ENCODE data around the gene SIGLEC7.

DNA sequence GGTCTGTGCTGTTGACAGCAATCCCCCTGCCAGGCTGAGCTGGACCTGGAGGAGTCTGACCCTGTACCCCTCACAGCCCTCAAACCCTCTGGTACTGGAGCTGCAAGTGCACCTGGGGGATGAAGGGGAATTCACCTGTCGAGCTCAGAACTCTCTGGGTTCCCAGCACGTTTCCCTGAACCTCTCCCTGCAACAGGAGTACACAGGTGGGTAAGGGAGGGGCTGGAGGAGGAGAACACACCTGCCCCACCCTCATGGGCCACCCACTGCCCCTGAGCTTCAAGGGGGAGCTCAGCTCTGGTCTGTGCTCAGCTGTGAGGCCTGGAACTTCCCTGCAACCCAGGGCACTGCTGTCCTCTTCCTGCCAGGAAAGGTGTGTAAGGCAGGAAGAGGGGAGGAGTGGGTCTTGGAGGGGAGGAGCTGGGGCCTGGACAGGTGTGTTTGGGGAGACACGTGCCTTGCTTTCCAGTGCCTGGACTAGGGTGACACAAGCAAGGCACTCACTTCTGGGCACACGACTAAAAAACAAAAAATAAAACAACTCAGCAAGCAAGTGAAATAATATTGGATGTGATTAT is 3.9 kb downstream of the SIGLEC7 start:
- TF ChIP-seq ZFP3 (CRISPR knock-in tag; IDR thresholded peaks at IDR 0.05) (no peak), ARNTL (CRISPR knock-in tag; IDR thresholded peaks at IDR 0.05; ENCODE audit: borderline replicate concordance, low read depth) (no peak), ISL1 (CRISPR knock-in tag; IDR thresholded peaks at IDR 0.05) (no peak), ZFP30 (CRISPR knock-in tag; IDR thresholded peaks at IDR 0.05) (no peak), CSRNP3 (CRISPR knock-in tag; IDR thresholded peaks at IDR 0.05) (no peak), TOX (CRISPR knock-in tag; IDR thresholded peaks at IDR 0.05; ENCODE audit: borderline replicate concordance) (no peak), CSDC2 (CRISPR knock-in tag; IDR thresholded peaks at IDR 0.05) (no peak), RARB (CRISPR knock-in tag; IDR thresholded peaks at IDR 0.05) (no peak), ZC3H10 (CRISPR knock-in tag; IDR thresholded peaks at IDR 0.05) (no peak)
- TF ChIP-seq, protein P1, sequence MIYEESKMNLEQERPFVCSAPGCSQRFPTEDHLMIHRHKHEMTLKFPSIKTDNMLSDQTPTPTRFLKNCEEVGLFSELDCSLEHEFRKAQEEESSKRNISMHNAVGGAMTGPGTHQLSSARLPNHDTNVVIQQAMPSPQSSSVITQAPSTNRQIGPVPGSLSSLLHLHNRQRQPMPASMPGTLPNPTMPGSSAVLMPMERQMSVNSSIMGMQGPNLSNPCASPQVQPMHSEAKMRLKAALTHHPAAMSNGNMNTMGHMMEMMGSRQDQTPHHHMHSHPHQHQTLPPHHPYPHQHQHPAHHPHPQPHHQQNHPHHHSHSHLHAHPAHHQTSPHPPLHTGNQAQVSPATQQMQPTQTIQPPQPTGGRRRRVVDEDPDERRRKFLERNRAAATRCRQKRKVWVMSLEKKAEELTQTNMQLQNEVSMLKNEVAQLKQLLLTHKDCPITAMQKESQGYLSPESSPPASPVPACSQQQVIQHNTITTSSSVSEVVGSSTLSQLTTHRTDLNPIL (CRISPR knock-in tag; IDR thresholded peaks at IDR 0.05; ENCODE audit: low read depth), result no peak
- TF ChIP-seq, protein P2, sequence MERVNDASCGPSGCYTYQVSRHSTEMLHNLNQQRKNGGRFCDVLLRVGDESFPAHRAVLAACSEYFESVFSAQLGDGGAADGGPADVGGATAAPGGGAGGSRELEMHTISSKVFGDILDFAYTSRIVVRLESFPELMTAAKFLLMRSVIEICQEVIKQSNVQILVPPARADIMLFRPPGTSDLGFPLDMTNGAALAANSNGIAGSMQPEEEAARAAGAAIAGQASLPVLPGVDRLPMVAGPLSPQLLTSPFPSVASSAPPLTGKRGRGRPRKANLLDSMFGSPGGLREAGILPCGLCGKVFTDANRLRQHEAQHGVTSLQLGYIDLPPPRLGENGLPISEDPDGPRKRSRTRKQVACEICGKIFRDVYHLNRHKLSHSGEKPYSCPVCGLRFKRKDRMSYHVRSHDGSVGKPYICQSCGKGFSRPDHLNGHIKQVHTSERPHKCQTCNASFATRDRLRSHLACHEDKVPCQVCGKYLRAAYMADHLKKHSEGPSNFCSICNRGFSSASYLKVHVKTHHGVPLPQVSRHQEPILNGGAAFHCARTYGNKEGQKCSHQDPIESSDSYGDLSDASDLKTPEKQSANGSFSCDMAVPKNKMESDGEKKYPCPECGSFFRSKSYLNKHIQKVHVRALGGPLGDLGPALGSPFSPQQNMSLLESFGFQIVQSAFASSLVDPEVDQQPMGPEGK (CRISPR knock-in tag; IDR thresholded peaks at IDR 0.05; ENCODE audit: borderline replicate concordance), result no peak

Data from SK-N-SH treated with all-trans-retinoic acid at 6 μM for 48 hours (cell line).